GM12891 (cell line): ENCODE measurements around the gene RAPGEF4.

Experiments used
- POLR2A ChIP-seq: IDR thresholded peaks from 2 replicates; pipeline ENCODE4 v1.6.1; 2011; ENCODE audit warnings: low read depth, low read length, control low read depth
- POLR2AphosphoS5 ChIP-seq: IDR thresholded peaks from 2 replicates; pipeline ENCODE4 v1.6.1; 2011; ENCODE audit warnings: low read depth, low read length, control low read depth
- POU2F2 ChIP-seq: IDR thresholded peaks from 2 replicates; pipeline ENCODE4 v1.6.1; 2011; ENCODE audit warnings: low read depth, mild to moderate bottlenecking, control low read depth, low read length, moderate library complexity
- SPI1 ChIP-seq: IDR thresholded peaks from 2 replicates; pipeline ENCODE4 v1.6.1; 2011; ENCODE audit warnings: low read depth, low read length, control low read depth
- TAF1 ChIP-seq: IDR thresholded peaks from 2 replicates; pipeline ENCODE4 v1.6.1; 2011; ENCODE audit warnings: low read depth, low read length, control low read depth

- no peak for TF ChIP-seq POLR2AphosphoS5
- TF ChIP-seq TAF1 = no peak
- TF ChIP-seq POLR2A = no peak
- no peak for TF ChIP-seq POU2F2
- TF ChIP-seq SPI1 = no peak
Observed at GRCh38 chr2:172849519-172850217, 114.0 kb downstream of the RAPGEF4 start.
